GM21367 (cell line): Measurements from ENCODE around the gene BHMT2.

ENCODE experiments used
- ATAC-seq: cut with Tn5 transposase; IDR thresholded peaks from one replicate; pipeline ENCODE4 v1.9.1; 2021; ENCODE audit not compliant: unreplicated experiment

BHMT2 gene

DNA sequence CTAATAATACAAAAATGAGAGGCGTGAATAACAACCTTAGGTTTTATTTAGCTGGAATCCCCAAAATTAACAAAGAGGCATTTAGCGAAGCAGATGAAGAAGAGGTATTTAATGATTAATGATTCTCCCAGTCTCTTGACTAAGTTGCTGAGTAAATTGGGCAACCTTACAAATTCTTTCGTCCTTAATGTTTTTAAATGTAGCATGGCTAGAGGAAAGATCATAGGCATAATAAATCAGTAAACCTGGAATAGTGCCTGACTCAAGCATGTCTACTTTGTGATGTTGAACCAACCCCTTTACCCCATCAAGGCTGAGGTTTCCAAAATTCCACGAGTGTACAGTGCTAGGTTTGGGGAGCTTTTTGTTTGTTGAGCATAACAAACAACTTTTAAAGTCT is 49.9 kb downstream of the BHMT2 start:
- ATAC-seq = no peak

DNA sequence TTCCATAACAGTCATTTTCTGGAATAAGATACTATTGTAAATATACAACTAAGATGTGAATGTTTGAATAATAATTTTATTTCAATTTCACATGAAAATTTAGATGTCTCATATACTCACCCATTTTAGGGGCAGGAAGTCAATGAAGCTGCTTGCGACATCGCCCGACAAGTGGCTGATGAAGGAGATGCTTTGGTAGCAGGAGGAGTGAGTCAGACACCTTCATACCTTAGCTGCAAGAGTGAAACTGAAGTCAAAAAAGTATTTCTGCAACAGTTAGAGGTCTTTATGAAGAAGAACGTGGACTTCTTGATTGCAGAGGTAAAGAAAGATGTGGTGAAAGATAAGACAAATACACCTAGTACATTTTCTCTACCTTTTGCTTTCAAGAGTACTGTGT is 50.7 kb downstream of the BHMT2 start:
- ATAC-seq = no peak

DNA sequence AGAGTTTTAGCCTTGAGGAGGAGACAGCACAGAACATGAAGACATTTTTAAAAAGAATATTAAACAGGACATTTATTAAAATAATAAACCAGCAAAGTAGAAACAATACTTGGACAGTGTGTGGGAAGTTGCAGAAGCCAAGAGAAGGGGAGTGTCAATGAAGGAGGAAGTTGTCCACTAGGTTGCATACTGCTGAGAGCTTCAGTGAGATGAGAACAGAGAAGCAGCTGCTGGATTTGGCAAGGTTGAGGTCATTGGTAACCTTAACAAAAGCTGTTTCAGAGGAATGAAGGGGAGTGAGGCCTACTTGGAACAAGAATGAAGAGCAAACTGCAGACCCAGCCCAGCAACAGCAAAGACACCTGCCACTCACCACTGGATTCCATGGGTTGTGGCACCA is 53.4 kb downstream of the BHMT2 start:
- no peak for ATAC-seq

DNA sequence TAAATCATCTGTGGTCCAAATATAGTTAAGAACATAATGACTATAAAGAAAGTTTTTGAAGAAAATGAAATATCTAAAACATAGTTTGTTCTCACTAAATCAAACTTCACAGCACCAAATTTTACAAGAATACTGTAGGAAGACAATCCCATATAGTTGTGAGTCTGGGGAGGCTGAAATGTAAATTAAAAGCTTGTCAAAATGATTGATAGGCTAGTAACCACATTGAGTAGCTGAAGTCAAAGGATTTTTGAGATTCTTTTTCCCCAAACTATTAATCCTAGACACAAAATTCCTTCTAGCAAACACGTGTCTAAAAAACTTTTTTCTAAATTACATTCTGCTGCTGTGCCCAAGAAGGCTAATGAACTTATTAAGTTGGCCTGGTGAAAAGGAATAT is 55.0 kb downstream of the BHMT2 start:
- no peak for ATAC-seq

DNA sequence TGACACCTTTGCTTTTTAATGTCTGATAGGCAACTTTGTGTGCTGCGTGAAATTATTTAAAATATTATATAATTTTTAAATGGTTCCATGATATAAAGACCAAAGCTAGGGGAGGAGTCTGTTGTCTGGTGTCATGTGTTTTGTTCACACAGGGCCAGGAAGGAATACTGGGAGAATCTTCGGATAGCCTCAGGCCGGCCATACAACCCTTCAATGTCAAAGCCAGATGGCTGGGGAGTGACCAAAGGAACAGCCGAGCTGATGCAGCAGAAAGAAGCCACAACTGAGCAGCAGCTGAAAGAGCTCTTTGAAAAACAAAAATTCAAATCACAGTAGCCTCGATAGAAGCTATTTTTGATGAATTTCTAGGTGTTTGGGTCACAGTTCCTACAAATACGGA is 61.2 kb downstream of the BHMT2 start:
- ATAC-seq = no peak

DNA sequence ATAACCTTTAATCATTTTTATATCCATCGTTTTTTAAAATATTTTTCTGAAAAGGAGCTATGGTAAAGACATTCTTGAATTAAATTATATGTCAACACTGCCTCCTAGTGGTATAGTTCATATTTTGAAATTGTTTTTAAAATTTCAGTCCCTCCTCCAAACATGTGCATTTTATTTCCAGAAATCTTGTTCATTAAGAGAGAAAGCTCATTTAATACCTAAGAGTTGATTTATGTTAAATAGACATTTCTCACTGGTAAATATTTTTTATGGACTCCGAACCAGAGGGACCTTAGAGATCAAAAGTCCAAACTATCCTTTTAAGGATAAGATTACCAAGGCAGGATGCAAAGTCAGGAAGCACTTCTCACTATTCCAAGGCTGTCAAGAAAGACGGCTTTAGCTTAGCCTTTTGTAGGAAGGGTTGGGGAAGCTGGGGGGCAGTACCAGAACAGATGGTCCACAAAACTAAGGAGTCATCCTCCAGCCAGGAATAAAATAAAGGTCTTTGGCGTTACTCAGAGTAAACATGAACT is 63.6 kb downstream of the BHMT2 start:
- no peak for ATAC-seq

DNA sequence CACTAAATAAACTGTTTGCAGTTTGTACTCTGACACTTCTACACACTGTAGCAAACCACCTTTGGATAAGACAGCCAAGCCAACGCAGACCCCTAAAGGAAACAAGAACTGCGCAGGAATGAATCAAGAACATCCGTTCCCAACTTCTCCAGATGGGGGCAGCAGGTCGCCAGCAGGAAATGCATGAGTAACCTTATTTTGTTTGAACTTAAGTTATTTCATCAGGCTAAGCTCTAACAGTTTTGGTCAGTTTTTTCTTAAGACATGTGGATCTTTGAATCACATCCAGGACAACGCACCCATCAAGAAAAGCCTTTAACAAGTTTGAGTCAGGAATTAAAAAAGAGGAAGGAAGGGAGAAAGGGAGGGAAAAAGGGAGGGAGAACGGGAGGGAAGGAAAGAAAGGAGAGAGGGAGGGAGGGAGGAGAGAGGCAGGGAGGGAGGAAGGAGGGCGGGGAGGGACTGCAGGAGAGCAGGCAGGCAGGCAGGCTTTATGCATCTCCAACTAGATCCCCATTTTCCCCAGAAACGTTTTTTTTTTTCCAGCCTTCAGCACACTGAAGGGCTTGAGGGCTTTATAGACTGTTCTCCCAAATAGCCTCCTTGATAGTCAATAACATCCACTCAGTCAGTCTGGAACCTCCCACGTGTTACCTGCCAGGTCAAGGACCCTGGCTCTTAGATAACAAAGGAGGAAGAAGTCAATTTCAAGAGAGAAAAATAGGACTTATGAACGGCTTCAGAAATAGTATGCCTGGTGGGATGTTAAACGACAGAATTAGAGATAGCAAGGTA is 64.3 kb downstream of the BHMT2 start:
- ATAC-seq = no peak

DNA sequence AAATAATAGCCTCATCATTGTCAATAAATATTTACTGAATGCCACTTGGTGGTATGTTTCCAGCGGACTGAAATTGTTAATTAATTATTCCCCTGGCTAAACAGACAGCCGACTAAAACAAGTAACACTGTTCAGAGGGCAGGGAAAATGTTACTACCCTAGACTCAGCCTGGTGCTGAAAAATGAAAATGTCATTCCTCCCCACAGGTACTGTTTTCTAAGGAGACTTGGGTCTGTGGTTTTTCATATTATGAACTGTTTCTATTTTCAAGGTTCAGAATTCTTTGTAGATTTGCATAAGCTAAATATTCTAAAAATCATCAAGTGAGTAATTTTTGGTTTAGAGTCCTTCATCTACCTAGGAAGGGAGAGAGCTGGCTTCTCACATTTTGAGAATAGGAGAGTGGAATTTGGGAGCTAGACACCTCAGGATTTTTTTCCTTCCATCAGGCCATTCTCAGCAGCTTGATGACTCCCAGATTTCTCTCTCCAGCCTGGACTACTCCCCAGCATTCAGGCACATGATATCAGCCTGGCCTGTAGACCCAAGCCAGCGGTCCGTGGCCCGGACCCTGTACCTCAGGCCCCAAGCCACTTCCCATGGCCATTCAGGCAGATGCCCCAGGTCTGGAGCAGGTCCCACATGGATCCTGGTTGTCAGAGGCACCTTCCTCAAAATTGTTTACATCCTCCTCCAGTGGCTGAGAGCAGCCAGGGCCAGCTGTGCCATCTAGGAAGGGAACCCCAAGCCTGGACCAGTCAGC is 66.4 kb downstream of the BHMT2 start:
- ATAC-seq = no peak

DNA sequence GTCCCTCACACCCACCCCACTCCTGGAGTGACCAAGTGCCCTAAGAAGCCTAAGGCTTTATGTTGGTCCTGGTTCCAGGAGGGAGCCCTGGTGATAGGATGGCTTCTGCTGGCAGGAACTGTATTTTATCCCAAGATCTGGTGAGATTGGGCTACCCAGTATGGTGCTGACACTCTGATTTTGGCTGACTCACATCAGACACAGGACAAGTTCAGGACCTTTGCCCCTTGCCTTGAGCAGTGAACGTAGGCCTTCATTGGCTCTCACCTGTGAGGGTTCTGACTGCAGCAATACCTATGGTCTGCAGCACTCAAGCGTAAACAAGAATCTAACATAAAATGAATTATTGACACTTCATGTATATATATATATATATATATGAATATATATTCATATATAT is 67.1 kb downstream of the BHMT2 start:
- no peak for ATAC-seq
